PC-3 (cell line): ENCODE measurements around the gene GATD1.

Experiments used
- CTCF ChIP-seq: fragments of 300-600 bp; sonication (generic); conservative IDR thresholded peaks from 2 replicates; pipeline ENCODE4 v1.5.1; 2017; ENCODE audit warnings: antibody characterized with exemption, low read depth, mild to moderate bottlenecking, low read length
- EZH2 ChIP-seq: fragments of 300-600 bp; sonication (generic); IDR thresholded peaks from one replicate; pipeline ENCODE4 v1.6.1; 2017; ENCODE audit warnings: antibody characterized with exemption, mild to moderate bottlenecking, low read length; ENCODE audit not compliant: unreplicated experiment

- TF ChIP-seq CTCF (no peak), EZH2 (no peak)
These were observed 38.6 kb upstream of the GATD1 start for GRCh38 chr11:815675-816432.
